Stimulated activated CD4-positive, alpha-beta T cell treated with anti-CD3 and anti-CD28 coated beads, TNF-alpha, amount 100 ng/mL, for 24 hours (primary cell): ENCODE data around the gene GNAL.

Experiments used
- DNase-seq, 3 experiments: peaks; one replicate each; pipeline ENCODE4 v3.0.0-alpha.2; 2020; ENCODE audit warnings: low read depth in 3 of 3

The GNAL gene

GRCh38 chr18:11808001-11808855 is 119.2 kb downstream of the GNAL start:
- no peak for DNase-seq

- DNase-seq = no peak
These were observed 120.8 kb downstream of the GNAL start for GRCh38 chr18:11809895-11810294.

GRCh38 chr18:11810379-11810778 is 121.3 kb downstream of the GNAL start:
- DNase-seq = no peak

GRCh38 chr18:11811009-11811408 is 121.9 kb downstream of the GNAL start:
- DNase-seq = no peak

GRCh38 chr18:11817229-11817628 is 128.2 kb downstream of the GNAL start:
- DNase-seq = no peak

- DNase-seq = no peak
These were observed 129.6 kb downstream of the GNAL start for GRCh38 chr18:11818486-11819203.

GRCh38 chr18:11819938-11820337 is 130.9 kb downstream of the GNAL start:
- no peak for DNase-seq

- DNase-seq = no peak
These were observed 131.6 kb downstream of the GNAL start for GRCh38 chr18:11820697-11821096.

GRCh38 chr18:11821208-11821607 is 132.1 kb downstream of the GNAL start:
- DNase-seq = no peak

- DNase-seq = no peak
These were observed 132.7 kb downstream of the GNAL start for GRCh38 chr18:11821643-11822237.

GRCh38 chr18:11823545-11823944 is 134.5 kb downstream of the GNAL start:
- DNase-seq = no peak

- DNase-seq = no peak
These were observed 137.8 kb downstream of the GNAL start for GRCh38 chr18:11826836-11827235.

- DNase-seq = no peak
These were observed 139.8 kb downstream of the GNAL start for GRCh38 chr18:11828786-11829432.

- no peak for DNase-seq
These were observed 141.5 kb downstream of the GNAL start for GRCh38 chr18:11830585-11830984.

GRCh38 chr18:11831921-11832320 is 142.9 kb downstream of the GNAL start:
- DNase-seq = no peak

- DNase-seq = no peak
These were observed 145.7 kb downstream of the GNAL start for GRCh38 chr18:11834772-11835171.

- no peak for DNase-seq
These were observed 150.5 kb downstream of the GNAL start for GRCh38 chr18:11839556-11839955.

- DNase-seq = no peak
These were observed 151.4 kb downstream of the GNAL start for GRCh38 chr18:11840493-11840892.

- no peak for DNase-seq
These were observed 153.5 kb downstream of the GNAL start for GRCh38 chr18:11842562-11842961.

GRCh38 chr18:11844436-11844835 is 155.4 kb downstream of the GNAL start:
- no peak for DNase-seq

- DNase-seq = no peak
These were observed 156.6 kb downstream of the GNAL start for GRCh38 chr18:11845654-11846053.

GRCh38 chr18:11847811-11848210 is 158.7 kb downstream of the GNAL start:
- DNase-seq = no peak
